SK-N-MC (cell line): Measurements from ENCODE around the gene OTX2.

ENCODE experiments used
- EZH2 ChIP-seq: fragments of 200-600 bp; sonication (generic); IDR thresholded peaks from one replicate; pipeline ENCODE4 v1.6.1; 2017; ENCODE audit warnings: antibody characterized with exemption
- FOXP2 ChIP-seq: optimal IDR thresholded peaks from 2 replicates; pipeline ENCODE3; 2011; ENCODE audit warnings: mild to moderate bottlenecking, moderate library complexity; ENCODE audit not compliant: insufficient read depth; ENCODE audit errors: extremely low read length, control extremely low read depth
- POLR2AphosphoS5 ChIP-seq: IDR thresholded peaks from 2 replicates; pipeline ENCODE4 v1.6.1; 2012; ENCODE audit warnings: mild to moderate bottlenecking, low read depth, low read length, borderline replicate concordance

- TF ChIP-seq POLR2AphosphoS5 (no peak), EZH2 (no peak), FOXP2 (no peak)
Measured at GRCh38 chr14:56770512-56770911, 39.8 kb downstream of the OTX2 start.
